ENCODE data around the gene THEMIS2. TPM values are rescaled to one million over a fixed set of nuclear protein-coding genes. Genes with fewer than 3 reads are reported as not detected.
"Not testable (repeated sequence)": the region's sequence is repeated elsewhere in the genome, so short reads cannot be mapped to it uniquely, and the experiment has no call there.

Gene THEMIS2
- total and polyA plus RNA-seq, 2 experiments from 2014 or later = 8.1 to 32.4 TPM

- Mint-ChIP-seq H3K9me3 (peaks cover 10% of the 10 kb centered on the region), H3K27me3 (ENCODE audit: insufficient read depth, low read depth, poor library complexity) (peaks cover 11% of the 10 kb centered on the region), H3K27ac (no peak overlapping the region), H3K36me3 (ENCODE audit: low read depth) (peaks cover 11% of the 10 kb centered on the region), H3K4me1 (peaks cover 6% of the 10 kb centered on the region), H3K4me3 (no peak overlapping the region; the same call in 2 of the 3 replicates)
- H3K27ac ChIP-seq (ENCODE audit: low read depth) = no peak overlapping the region
- no peaks in the 10 kb centered on the region for H3K27me3 ChIP-seq (ENCODE audit: insufficient read depth)
- H4K20me1 ChIP-seq (replicated peaks; ENCODE audit: insufficient read depth) = no peaks in the 10 kb centered on the region
- 0 out of 2 replicates have a peak, but pooled peaks cover under 1% of the 10 kb centered on the region for H3F3A ChIP-seq (replicated peaks; ENCODE audit: low read depth)
- DNase-seq (ENCODE audit: low spot score) = no peak
- H3K36me3 ChIP-seq (ENCODE audit: insufficient read depth) = peaks cover under 1% of the 10 kb centered on the region; the same call in 1 of the 2 replicates
- H3K4me3 ChIP-seq = no peak overlapping the region
- no peak overlapping the region for H2AFZ ChIP-seq
- no peaks in the 10 kb centered on the region for H3K79me2 ChIP-seq (replicated peaks; ENCODE audit: insufficient read depth)
- no peaks in the 10 kb centered on the region; the same call in 1 of the 2 replicates for H3K4me1 ChIP-seq (ENCODE audit: insufficient read depth)
- no peak for ATAC-seq
- no peaks in the 10 kb centered on the region for H3K9me2 ChIP-seq (ENCODE audit: insufficient read depth)
- TF ChIP-seq NANOG (IDR thresholded peaks at IDR 0.05; ENCODE audit: borderline replicate concordance) = no peak
- no peak for TF ChIP-seq JUNB (IDR thresholded peaks at IDR 0.05; ENCODE audit: unreplicated experiment)
- no peak for TF ChIP-seq ZNF331 (CRISPR knock-in tag; IDR thresholded peaks at IDR 0.05; ENCODE audit: low read depth)
- TF ChIP-seq ETS1 (IDR thresholded peaks at IDR 0.05) = no peak
- no peak for TF ChIP-seq REST (IDR thresholded peaks at IDR 0.05; ENCODE audit: unreplicated experiment)
- no peak for TF ChIP-seq EZH2phosphoT487 (IDR thresholded peaks at IDR 0.05; ENCODE audit: unreplicated experiment)
- TF ChIP-seq ZNF114 (CRISPR knock-in tag; IDR thresholded peaks at IDR 0.05) = no peak
- no peak for TF ChIP-seq CREB1 (CRISPR knock-in tag; IDR thresholded peaks at IDR 0.05; ENCODE audit: low read depth)
- TF ChIP-seq POLR2AphosphoS5 (IDR thresholded peaks at IDR 0.05; ENCODE audit: low read depth) = no peak
- no peak for TF ChIP-seq ZNF462 (CRISPR knock-in tag; IDR thresholded peaks at IDR 0.05)
- TF ChIP-seq STAT1 (IDR thresholded peaks at IDR 0.05; ENCODE audit: unreplicated experiment) = no peak
- H3K4me2 ChIP-seq = no peak overlapping the region
Measured at GRCh38 chr1:27856561-27857343, 15.6 kb upstream of the THEMIS2 start.

- not testable (repeated sequence) for H3K79me2 ChIP-seq (replicated peaks; ENCODE audit: insufficient read depth); H3K9me2 ChIP-seq (ENCODE audit: insufficient read depth); H3K27me3 ChIP-seq (ENCODE audit: insufficient read depth); H3F3A ChIP-seq (replicated peaks; ENCODE audit: low read depth); H3K4me2 ChIP-seq; H3K36me3 Mint-ChIP-seq (ENCODE audit: low read depth); H3K36me3 ChIP-seq (ENCODE audit: insufficient read depth); DNase-seq (ENCODE audit: low spot score); H3K4me1 Mint-ChIP-seq; H3K27ac ChIP-seq (ENCODE audit: low read depth); H2AFZ ChIP-seq; H4K20me1 ChIP-seq (replicated peaks; ENCODE audit: insufficient read depth); H3K4me3 ChIP-seq; H3K9me3 Mint-ChIP-seq; H3K27ac Mint-ChIP-seq; ATAC-seq; H3K4me1 ChIP-seq (ENCODE audit: insufficient read depth); H3K4me3 Mint-ChIP-seq
- H3K27me3 Mint-ChIP-seq (ENCODE audit: insufficient read depth, low read depth, poor library complexity) = peaks cover 10% of the 10 kb centered on the region
Measured at GRCh38 chr1:27857552-27857951, 14.8 kb upstream of the THEMIS2 start.
